ENCODE results near the gene TOLLIP.

The TOLLIP gene

DNA sequence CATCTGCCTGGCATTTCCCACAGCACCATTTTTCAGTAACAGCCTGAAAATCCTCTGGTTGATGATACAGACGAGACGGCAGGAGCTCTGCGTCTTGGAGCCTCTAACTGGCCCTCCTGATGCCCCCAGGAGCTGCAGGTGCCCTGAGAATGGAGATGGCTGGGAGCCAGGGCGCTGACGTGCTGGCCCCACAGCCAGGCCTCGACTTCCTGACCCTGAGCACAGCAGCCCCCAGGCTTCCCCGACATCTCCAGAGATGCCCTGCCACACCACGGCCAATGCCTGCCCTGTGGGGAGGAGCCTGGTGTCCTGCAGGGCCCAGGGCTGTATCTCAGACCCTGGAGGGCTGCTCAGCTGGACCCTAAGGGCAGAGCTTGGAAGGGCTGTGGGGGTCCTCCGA lies 21.5 kb downstream of the TOLLIP start:
- DNase-seq (ENCODE audit: low read depth, low spot score): no peak
- no peak overlapping the region for H3K27ac ChIP-seq

DNA sequence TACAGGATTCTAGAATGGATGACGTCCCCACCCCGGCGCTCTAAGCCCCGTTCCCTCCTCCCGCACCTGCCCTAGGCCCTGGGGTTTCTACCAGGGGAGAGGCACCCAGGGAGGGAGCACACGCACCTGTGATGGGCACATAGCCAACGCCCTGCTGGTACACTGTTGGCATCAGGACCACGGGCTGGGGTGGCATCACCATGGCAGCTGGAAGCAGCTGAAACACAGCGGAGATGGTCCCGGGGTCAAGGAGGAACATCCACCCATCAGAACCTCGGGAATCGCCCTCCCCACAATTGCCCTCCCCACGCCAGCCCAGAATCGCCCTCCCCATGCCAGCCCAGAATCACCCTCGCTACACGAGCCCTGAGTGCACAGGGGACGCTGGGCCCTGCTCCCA lies 23.6 kb downstream of the TOLLIP start:
- H3K27ac ChIP-seq: no peak overlapping the region
- DNase-seq (ENCODE audit: low read depth, low spot score): no peak

DNA sequence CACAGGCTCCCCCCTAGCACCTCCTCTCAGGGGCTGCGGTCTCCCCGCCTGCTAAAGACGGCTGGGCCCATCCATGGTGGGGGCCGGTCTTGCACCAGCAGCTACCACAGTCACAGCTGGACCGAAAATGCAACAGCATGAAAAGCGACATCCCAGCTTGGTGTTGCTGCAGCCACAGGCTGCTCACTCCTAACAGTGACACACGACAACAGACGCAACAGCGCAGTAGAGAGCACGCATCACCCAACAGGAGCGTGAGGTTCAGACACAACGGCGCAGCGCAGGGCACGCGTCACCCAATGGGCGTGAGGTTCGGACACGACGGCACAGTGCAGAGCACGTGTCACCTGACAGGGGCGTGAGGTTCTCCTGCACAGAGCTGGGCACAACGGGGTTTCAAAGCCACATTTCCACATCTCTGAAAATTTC lies 24.1 kb downstream of the TOLLIP start:
- no peak overlapping the region for H3K27ac ChIP-seq
- DNase-seq (ENCODE audit: low read depth, low spot score): no peak

DNA sequence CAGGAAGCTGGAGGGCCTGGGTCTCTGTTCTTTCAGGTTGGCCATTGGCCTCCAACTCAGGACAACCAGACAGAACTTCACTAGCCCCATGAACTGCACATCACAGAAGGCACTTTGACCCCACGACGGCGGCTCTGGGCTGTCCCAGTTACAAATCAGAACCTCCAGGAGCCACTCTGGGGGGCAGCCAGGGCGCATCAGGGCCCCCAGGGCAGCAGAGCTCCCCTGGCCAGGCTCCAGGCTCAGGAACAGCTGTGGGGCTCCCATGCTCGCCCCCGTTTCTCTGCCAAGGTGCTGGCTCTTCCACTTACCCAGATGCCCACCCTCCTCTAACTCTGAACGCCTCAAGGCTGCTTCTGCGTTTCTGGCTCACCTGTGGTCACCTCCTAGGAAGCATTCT lies 25.5 kb downstream of the TOLLIP start:
- no peak overlapping the region for H3K27ac ChIP-seq
- no peak for DNase-seq (ENCODE audit: low read depth, low spot score)

DNA sequence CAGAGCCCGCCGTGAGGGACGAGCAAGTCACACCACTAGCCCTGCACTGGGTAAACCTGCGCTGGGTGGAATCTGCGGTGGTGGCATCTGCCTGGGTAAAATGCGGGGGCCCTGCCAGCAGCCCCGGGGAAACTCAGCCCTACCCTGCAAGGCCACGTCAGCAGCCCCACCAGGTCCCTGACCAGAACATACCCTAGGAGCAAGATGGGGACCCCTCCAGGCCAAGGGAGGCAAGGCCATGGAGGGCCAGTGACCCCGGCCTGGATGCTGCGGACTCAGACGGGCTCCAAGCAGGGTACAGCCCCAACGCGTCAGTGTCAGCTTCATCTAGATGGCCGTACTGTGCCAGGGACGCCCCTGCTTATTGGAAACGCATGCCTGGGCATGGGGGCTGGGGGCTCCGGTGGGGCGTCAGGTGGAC lies 26.3 kb downstream of the TOLLIP start:
- DNase-seq (ENCODE audit: low read depth, low spot score): no peak
- no peak overlapping the region for H3K27ac ChIP-seq

DNA sequence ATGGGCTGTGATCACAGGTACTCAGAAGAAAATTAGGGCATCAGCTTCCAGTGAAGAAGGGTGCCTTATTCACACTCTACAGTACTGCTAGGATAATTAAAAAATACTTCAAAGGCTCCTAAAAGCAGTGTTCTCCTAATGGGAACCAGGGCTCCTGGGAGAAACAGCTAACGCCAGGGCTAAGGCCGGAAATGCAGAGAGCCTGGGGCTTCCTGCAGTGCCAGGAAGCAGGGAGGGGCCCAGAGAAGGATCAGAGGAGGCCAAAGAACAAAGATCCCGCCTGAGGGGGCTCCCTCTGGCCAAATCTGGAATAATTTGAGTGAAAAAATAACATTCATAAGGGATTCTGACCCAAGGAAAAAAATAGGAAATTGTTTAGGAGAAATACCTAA lies 27.5 kb downstream of the TOLLIP start:
- no peak overlapping the region for H3K27ac ChIP-seq
- DNase-seq (ENCODE audit: low read depth, low spot score): no peak

DNA sequence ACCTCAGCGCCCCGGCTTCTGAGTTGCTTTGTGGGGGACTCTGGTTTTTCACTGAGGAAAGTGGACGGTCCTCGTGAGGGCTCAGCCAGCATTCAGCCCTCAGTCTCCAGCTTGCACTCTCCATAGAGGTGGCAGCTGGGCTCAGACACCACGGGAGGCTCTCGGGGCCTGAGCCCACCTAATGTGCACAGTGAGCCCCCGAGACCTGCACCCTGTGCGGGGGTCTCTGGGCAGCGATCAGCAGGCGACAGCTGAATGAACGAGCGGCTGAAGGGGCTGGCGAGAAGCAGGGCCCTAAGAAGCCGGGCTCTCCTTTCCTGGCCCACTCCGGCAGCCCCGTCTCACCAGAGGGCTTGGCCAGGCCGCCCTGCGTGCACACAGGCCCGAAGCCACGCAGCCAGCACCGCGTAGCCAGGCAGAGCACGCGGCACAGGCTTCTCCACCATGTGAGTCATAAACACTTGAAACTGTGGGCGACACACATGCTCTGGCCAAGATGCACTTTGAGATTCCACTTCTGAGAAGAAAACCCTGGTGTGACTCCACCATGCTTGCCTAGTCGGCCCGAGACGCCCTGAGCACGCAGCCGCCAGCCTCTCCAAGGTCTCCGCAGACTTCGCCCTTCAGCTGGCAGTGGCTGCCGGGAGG lies 28.0 kb downstream of the TOLLIP start:
- no peak overlapping the region for H3K27ac ChIP-seq
- no peak for DNase-seq (ENCODE audit: low read depth, low spot score)

DNA sequence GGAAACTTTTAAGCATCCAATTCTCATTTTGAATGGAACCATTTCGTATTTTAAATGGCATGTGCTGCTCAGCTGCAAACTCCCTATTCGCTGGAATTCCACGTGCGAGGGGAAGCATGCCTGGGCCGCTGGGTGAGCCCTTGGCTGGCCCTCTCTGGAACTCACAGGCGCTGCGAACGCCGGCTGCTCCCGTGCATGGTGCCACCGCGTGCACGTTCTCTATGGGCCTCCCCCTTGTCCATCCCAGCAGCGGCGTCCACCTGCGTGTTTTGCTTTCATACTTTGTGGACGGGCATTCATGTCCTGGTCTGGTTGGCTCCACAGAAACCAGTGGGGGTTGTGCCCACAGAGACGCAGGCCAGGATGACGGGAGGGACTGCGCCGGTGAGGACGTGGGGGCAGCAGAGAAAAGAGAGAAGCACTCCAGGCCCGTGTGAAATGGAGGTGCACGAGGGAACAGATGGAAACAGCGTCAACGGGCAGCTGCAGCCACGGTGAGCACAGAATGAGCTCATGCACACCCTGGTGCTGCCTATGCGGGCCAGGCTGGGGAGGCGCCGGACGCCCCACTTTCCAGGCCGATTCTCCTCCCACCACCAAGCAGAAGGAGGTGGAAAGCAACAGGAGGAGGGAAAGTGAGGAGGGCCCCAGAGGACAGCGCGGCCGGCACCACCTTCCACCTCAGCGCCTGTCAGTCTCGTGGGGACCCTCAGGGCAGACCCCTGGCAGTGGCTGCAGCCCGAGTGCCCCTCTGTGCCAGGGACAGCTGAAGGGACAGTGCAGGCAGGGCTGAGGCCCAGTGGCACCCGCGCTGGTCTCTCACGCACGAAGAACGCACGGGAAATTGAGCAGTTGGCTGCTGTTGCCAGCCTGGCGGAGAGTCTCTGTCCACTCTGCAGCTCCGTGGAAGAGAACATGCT lies 29.1 kb downstream of the TOLLIP start:
- H3K27ac ChIP-seq: no peak overlapping the region
- DNase-seq (ENCODE audit: low read depth, low spot score): no peak

DNA sequence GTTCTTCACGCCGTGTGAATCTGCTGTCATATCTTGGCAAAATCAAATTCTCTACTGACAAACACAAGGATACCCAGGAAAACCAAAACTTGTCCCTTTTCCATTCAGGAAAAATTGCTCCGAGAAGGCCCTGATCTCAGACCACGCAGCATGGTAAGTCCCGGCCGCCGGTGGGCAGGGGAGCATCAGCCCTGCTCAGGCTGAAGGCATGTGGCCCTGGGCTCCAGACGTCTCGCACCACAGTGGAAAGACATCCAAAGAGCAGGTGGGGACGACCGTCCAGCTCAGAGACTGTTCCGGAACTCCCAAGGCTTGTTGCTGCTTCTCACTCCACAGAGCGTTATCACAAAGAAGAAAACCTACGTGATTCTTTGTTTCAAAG lies 29.8 kb downstream of the TOLLIP start:
- no peak for DNase-seq (ENCODE audit: low read depth, low spot score)

DNA sequence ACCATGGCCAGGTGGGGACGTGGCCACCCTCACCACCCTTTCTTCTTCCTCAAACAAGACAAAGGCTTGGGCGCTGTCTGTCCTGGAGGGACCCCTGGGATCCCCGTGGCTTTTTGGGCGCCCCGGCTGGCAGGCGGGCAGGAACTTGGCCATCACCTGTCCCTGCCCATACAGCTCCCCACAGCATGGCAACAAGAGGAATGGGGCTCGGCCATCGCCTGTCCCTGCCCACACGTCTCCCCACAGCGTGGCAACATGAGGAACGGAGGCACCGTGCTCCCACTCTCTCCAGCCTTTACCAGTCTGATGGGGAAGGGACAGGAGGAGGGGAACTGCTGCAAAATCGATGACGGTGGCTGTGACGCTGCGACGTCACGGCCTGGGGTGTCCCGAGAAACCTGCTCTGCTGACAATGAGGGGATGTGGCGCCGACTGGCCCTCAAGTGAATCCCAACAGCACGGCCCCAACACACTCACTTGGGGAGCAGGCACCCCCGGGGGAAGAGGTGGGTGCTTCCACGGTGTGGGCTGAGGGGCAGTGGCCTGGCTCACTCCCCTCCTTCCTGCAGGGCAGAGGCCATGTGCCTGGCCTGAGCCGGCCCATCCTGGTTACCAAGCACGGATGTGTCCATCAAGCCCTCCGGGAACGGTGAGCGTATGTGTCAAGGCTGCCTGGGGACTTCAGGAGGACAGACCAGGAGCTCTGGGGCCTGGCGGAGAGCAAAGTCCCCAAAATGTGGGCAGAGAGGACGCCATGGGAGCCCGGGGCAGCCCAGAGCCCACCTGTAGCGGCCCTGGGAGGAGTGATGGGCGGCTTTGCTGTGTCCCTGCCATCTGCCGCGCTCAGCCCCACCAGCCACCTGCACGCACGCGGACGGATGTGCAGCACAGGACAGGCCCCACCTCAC lies 30.4 kb downstream of the TOLLIP start:
- no peak overlapping the region for H3K27ac ChIP-seq
- no peak for DNase-seq (ENCODE audit: low read depth, low spot score)

More for the DNA sequence above, 29.8 kb downstream of the TOLLIP start:
- no peak overlapping the region for H3K27ac ChIP-seq

DNA sequence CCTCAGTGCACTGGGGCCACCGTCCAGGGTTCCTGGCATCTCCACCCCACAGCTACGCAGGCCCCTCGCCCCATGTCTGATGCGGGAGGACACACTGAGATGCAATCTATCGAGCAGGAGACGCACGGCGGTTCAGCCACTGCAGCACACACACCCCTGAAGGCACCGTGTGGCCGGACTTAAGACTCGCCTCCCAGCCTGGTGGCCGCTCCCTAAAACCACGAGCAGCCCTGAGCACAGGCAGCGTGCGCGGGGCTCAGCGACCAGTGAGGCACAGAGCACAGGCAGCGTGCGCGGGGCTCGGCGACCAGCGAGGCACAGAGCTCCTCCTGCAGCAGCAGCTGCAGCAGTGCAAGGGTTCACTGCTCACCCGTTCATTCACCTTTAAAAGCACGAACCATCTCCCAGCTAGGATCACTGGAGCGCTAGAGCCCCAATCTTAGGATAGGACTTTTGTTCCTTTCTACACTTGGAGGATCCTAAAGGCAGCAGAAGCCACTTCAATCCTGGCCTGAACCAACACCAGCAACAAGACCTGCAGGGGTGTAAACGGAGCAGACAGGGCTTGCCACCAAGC lies 31.4 kb downstream of the TOLLIP start:
- no peak for DNase-seq (ENCODE audit: low read depth, low spot score)

DNA sequence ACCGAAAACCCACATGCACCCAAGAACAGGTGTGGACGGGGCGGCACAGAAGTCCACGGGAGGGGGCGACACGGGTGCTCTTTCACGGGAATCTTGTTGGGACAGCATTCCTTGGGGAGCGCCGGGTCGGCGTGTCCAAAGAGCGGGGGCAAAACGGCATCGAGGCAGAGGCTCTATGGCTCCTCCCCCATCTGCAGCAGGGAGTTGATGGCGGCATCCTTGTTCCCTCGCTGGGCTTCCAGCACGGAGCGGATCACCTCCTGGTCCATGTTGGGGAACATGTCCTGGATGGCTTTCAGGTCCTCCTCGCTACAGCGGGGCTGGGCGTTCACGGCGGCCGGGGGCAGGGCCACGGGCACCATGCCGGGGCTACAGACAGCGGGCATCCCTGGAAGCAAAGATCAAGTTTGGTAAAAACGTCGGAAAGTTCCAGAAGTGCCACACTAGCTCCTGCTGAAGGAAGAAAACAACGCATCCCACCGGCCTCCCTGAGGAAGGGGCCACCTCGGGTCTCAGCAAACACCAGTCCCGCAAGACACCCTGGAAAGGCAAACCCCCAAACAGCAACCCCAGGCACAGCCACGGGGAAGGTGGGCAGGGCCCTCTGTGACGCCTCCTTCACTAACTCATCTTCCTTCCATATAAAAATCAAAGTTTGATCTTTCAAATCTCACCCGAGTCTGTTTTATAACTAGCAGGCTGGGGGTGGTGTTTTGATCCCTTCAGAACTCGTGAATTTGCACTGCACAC lies 32.4 kb downstream of the TOLLIP start:
- DNase-seq (ENCODE audit: low read depth, low spot score): no peak
- H3K27ac ChIP-seq: no peak overlapping the region

More for the DNA sequence above, 31.4 kb downstream of the TOLLIP start:
- H3K27ac ChIP-seq: no peak overlapping the region

DNA sequence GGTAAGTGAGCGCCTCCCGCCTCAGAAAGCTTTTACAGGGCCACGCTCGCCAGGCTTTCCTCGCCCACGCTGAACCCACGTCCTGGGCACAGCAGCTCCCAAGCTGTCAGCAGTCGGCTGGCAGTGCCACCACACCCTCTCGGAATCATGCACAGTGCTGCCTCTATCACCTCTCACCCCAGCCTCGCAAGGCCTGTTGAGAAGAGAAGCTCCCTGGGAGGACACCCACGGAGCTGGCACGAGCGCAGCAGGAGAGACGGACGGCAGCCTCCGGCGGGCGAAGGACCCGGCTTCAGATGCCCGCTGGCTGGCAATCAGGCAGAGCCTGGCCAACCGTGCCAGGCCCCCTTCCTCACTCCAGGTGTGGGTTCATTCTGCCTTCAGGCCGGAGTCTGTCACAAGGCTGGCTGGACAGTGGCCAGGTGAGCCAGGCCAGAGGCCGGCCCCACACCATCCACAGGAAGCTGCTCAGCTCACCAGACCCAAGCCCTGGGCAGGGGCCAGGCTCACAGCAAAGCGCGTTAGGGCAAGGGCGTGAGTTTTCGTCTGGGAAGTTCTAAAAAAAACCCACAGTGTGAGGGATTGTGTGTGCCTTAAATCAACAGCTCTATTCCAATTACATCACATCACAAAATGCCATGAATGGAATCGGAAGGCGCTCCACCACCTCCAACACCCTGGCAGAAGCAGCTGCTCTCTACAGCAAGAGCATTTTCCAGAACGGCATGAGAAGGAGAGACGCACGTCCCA lies 33.2 kb downstream of the TOLLIP start:
- no peak for DNase-seq (ENCODE audit: low read depth, low spot score)
- no peak overlapping the region for H3K27ac ChIP-seq

DNA sequence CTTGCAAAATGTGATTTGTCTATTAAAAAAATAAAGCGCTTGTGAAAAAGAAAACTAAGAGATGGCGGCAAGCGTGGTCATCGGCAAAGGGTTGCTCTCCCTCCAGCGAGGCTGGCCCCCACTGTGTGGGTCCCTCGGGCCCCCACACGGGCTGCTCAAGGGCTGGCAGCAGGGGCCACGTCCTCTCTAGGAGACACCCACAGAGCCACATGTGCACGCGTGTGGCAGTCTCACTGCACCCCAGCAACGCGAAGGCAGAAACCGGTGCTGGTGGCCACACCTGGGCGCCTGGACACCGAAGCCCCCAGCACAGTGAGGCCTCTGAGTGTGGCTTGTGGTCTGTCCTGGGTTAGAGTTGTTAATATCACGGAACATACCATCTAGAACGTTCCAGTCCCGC lies 34.4 kb downstream of the TOLLIP start:
- H3K27ac ChIP-seq: no peak overlapping the region
- DNase-seq (ENCODE audit: low read depth, low spot score): no peak

DNA sequence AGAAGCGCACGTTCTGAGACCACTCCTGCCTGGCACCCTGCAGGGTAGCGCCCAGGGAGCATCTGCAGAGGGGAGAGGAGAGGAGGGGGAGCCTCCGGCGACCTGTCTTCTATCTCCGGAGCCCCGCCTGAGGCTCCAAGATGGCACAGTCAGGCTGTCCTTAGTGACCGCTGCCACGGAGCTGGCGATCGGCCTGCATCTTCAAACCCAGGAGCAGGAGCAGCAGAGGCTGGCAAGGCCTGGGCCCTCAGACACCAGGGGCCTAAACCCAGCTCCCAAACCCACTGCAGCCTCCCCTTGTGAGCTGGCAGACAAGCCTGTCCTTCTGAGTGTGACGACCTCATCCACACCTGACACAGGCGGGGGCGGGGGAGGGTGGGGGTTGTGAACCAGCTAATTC lies 34.9 kb downstream of the TOLLIP start:
- H3K27ac ChIP-seq: no peak overlapping the region
- no peak for DNase-seq (ENCODE audit: low read depth, low spot score)

DNA sequence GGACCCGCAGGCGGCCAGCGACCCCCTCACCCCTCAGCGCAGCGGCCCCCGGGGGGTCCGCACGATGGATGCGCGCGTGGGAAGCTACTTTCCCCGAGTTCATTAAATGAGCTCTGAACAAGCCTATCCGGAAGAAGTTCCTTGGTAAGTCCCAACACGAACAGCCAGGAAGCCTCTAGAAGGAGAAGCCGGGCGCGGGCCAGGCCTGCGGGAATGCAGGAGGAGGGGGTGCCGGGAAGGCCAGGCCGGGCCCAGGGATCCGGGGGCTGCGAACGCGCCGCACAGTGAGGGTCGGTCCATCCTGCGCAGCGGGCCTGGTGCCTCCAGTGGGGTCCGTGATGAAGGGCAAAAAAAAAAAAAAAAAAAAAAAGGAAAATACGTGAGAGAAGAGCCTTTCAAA lies 36.9 kb downstream of the TOLLIP start:
- no peak for DNase-seq (ENCODE audit: low read depth, low spot score)
- no peak overlapping the region for H3K27ac ChIP-seq

DNA sequence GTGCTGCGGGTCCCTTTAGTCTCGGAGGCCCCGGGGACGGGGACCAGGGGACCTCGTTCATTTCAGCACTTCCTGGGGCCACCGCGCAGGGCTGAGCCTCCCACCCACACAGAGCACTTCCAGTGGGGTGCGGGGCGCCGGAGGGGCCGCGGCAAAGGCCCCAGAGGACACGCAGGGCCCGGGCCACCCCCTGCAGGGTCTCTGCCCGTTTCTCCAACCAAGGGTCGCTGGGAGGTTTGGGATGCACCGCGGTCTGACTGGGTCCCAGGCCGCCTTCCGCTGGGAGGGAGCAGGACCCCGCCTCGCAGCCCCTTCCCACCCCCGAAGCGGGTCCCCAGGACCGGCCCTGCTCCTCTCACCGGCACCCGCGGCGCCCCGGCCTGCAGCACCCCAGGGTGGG lies 37.5 kb downstream of the TOLLIP start:
- no peak overlapping the region for H3K27ac ChIP-seq
- DNase-seq (ENCODE audit: low read depth, low spot score): no peak

DNA sequence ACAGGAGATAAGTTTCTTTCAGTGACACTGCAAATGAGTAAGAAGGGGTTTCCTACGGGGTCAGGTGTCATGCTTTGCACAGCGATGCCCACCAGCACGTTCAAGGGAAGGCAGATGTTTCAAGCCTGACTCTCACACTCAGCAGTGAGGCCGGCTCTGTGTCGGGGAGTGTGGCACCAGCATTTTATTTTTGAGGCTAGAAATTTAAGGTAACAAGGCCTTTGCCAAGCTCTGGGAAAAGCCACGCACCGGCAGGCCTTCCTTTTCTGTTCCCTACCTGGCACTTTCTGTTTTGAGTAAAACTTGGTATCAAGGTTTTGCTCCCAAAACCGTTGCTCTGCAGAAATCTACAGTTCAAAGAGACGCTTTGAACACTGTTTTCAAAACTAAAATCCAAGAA lies 38.0 kb downstream of the TOLLIP start:
- no peak for DNase-seq (ENCODE audit: low read depth, low spot score)
- H3K27ac ChIP-seq: no peak overlapping the region

DNA sequence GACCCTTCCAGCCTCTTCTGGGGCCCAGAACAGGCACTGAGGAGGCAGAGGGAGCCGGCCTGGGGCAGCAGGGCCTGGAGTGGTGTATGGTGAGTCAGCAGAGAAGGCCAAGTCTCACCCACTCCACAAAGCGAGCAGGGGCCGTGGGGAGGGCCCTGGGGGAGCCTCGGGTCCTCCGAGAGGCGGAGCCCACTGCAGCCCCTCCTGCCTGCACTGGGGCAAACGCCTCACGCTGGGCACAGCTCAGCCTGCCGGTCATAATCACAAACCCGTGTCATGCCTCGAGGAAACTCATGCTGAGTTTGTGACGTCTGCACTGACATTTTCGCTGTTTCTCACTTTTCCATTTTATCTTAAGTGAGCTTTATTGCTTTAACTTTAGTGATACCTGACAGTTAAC lies 38.4 kb downstream of the TOLLIP start:
- no peak overlapping the region for H3K27ac ChIP-seq
- no peak for DNase-seq (ENCODE audit: low read depth, low spot score)
